ENCODE results near the gene IL1RN. TPM values are rescaled to one million over a fixed set of nuclear protein-coding genes. Genes with fewer than 3 reads are reported as not detected.

Gene IL1RN
- total and polyA plus RNA-seq, 2 of the 8 experiments (the other 6 are each of a cell fraction or from before 2014, with no cell fraction given) = not detected

- no peaks in the 10 kb centered on the region for H3K27me3 ChIP-seq (replicated peaks in 1 of 4; ENCODE audit: control insufficient read depth in 3 of 4, extremely low read depth in 1 of 4, insufficient read depth in 3 of 4, low read length in 3 of 4)
- no peaks in the 10 kb centered on the region for H3K36me3 ChIP-seq (ENCODE audit: control insufficient read depth in 2 of 4, insufficient read depth in 4 of 4, low read length in 3 of 4)
- no peak overlapping the region for H2BK12ac ChIP-seq (ENCODE audit: low read depth, low read length)
- no peak overlapping the region for H3K56ac ChIP-seq (replicated peaks; ENCODE audit: insufficient read length, low read depth, low read length)
- H3K18ac ChIP-seq (ENCODE audit: extremely low read depth, low read length) = no peak overlapping the region
- no peak overlapping the region for H3K14ac ChIP-seq (ENCODE audit: insufficient read length)
- peaks cover 0 to 3% of the 10 kb centered on the region in 2 experiments; a peak in 1 of 4 replicates for H3K9me3 ChIP-seq (ENCODE audit: insufficient read depth in 2 of 2, low read depth in 1 of 2, low read length in 1 of 2)
- H2AK5ac ChIP-seq (ENCODE audit: low read depth, low read length) = no peak overlapping the region
- H4K20me1 ChIP-seq (replicated peaks in 1 of 2; ENCODE audit: control insufficient read depth in 1 of 2, insufficient read depth in 2 of 2, low read length in 2 of 2) = no peaks in the 10 kb centered on the region
- no peak overlapping the region for H3K23ac ChIP-seq (ENCODE audit: insufficient read length)
- H3K9ac ChIP-seq (replicated peaks in 1 of 4; ENCODE audit: extremely low read depth in 1 of 4, low read depth in 3 of 4, low read length in 3 of 4) = no peak overlapping the region
- no peaks in the 10 kb centered on the region for H3K4me1 ChIP-seq (replicated peaks in 1 of 4; ENCODE audit: control insufficient read depth in 3 of 4, insufficient read depth in 4 of 4, low read length in 3 of 4)
- 78% methylated on average over 2 of the region's 2 CpGs; no CpG with 5 or more reads in 1 of the 2 experiments for WGBS, 2 experiments (ENCODE audit: extremely low coverage in 1 of 2, insufficient coverage in 1 of 2, insufficient read length in 1 of 2, insufficient replicate concordance in 2 of 2, low coverage in 1 of 2, low lambda C conversion rate in 2 of 2, missing lambda C conversion rate in 1 of 2)
- ChIA-PET CTCF (ENCODE audit: partially characterized antibody) (interaction anchor here (1.1 to 4.5 kb wide), 2 partner anchors 22 to 36 kb away, joined by 3 to 15 read pairs; no protein-coding TSS in a partner anchor), POLR2A (ENCODE audit: partially characterized antibody) (no interaction called here)
- no peak overlapping the region for H2BK5ac ChIP-seq (ENCODE audit: low read depth, low read length)
- no peak overlapping the region for H2BK120ac ChIP-seq (replicated peaks; ENCODE audit: low read depth, low read length)
- DNase-seq (ENCODE audit: low read depth in 1 of 2, low spot score in 2 of 2) = no peak
- H3K79me1 ChIP-seq (ENCODE audit: low read depth, low read length) = no peaks in the 10 kb centered on the region
- H4K8ac ChIP-seq (ENCODE audit: extremely low read depth, insufficient read depth, low read length) = no peak overlapping the region
- H3K23me2 ChIP-seq (ENCODE audit: low read depth, low read length) = no peaks in the 10 kb centered on the region
- no peak overlapping the region for H3K27ac ChIP-seq (ENCODE audit: low read depth, low read length)
- no peak overlapping the region for H4K5ac ChIP-seq (ENCODE audit: insufficient read length, low read depth, low read length)
- no peak overlapping the region for H3K4me2 ChIP-seq (ENCODE audit: insufficient read depth in 1 of 2, low read depth in 2 of 2, low read length in 2 of 2)
- no peak overlapping the region for H2AFZ ChIP-seq (ENCODE audit: low read length)
- no peak overlapping the region for H2BK15ac ChIP-seq (ENCODE audit: low read length)
- H3K79me2 ChIP-seq (ENCODE audit: control insufficient read depth in 1 of 2, insufficient read depth in 2 of 2, low read length in 2 of 2) = no peaks in the 10 kb centered on the region
- H4K91ac ChIP-seq (replicated peaks; ENCODE audit: insufficient read length, low read length) = no peak overlapping the region
- no peak overlapping the region for H3K4me3 ChIP-seq (ENCODE audit: extremely low read depth in 1 of 4, insufficient read depth in 2 of 4, low read depth in 3 of 4, low read length in 4 of 4)
- no peak for FAIRE-seq
- H2BK20ac ChIP-seq (ENCODE audit: low read length) = no peak overlapping the region
- TF ChIP-seq FOSL1 (IDR thresholded peaks at IDR 0.05; ENCODE audit: insufficient read depth, low read depth, low read length) (no peak), CBX5 (IDR thresholded peaks at IDR 0.05; ENCODE audit: low read depth, low read length) (no peak), TEAD4 (IDR thresholded peaks at IDR 0.05; ENCODE audit: low read depth, low read length) (no peak), NRF1 (IDR thresholded peaks at IDR 0.05; ENCODE audit: low read depth, low read length) (no peak), TAF1 (IDR thresholded peaks at IDR 0.05; ENCODE audit: low read depth, low read length) (no peak), RAD21 (IDR thresholded peaks at IDR 0.05 in 1 of 2, conservative IDR thresholded peaks at IDR 0.05 in 1 of 2; ENCODE audit: low read depth in 2 of 2, low read length in 2 of 2) (no peak), ATF2 (IDR thresholded peaks at IDR 0.05; ENCODE audit: low read length) (no peak), JUN (IDR thresholded peaks at IDR 0.05; ENCODE audit: low read depth, low read length) (no peak), ASH2L (IDR thresholded peaks at IDR 0.05; ENCODE audit: low read length) (no peak), BRCA1 (IDR thresholded peaks at IDR 0.05; ENCODE audit: low read depth, low read length) (no peak), GABPA (IDR thresholded peaks at IDR 0.05; ENCODE audit: borderline replicate concordance, insufficient read depth, low read length) (no peak)
- H3K4ac ChIP-seq (replicated peaks; ENCODE audit: insufficient read length, low read depth, low read length) = no peak overlapping the region
Measured at GRCh38 chr2:113102133-113102532, 25.3 kb upstream of the IL1RN start.

Measured in H1 (cell line).